GM21529 (cell line): Measurements from ENCODE around the gene NR0B2.
"Not testable (repeated sequence)": the region's sequence is repeated elsewhere in the genome, so short reads cannot be mapped to it uniquely, and the experiment has no call there.

Source experiments
- ATAC-seq: cut with Tn5 transposase; IDR thresholded peaks from one replicate; pipeline ENCODE4 v1.9.1; 2021; ENCODE audit not compliant: unreplicated experiment

The NR0B2 gene

GRCh38 chr1:26894263-26894662 lies 19.5 kb downstream of the NR0B2 start:
- ATAC-seq: no peak

GRCh38 chr1:26890467-26890796 lies 23.3 kb downstream of the NR0B2 start:
- ATAC-seq: peak; percentile 14

GRCh38 chr1:26889551-26890466 lies 24.0 kb downstream of the NR0B2 start, which contains the start of gene GPN2:
Gene GPN2, minus strand, starts transcription at chr1:26890283. Its CDS starts 187 bp downstream, at chr1:26890096.
- peak; percentile 90 for ATAC-seq

GRCh38 chr1:26888231-26888630 lies 25.5 kb downstream of the NR0B2 start:
- ATAC-seq: no peak

- ATAC-seq: no peak
These were observed 26.6 kb downstream of the NR0B2 start for GRCh38 chr1:26887125-26887524.

- ATAC-seq: no peak
These were observed 30.9 kb downstream of the NR0B2 start for GRCh38 chr1:26882696-26883463.

- not testable (repeated sequence) for ATAC-seq
These were observed 32.2 kb downstream of the NR0B2 start for GRCh38 chr1:26881611-26882010.

- no peak for ATAC-seq
These were observed 34.0 kb downstream of the NR0B2 start for GRCh38 chr1:26879793-26880192.

- ATAC-seq: no peak
These were observed 36.4 kb downstream of the NR0B2 start for GRCh38 chr1:26877326-26877725.

- ATAC-seq: no peak
These were observed 38.9 kb downstream of the NR0B2 start for GRCh38 chr1:26874896-26875295.

GRCh38 chr1:26873097-26873496 lies 40.7 kb downstream of the NR0B2 start:
- not testable (repeated sequence) for ATAC-seq

- peak; percentile 88 for ATAC-seq
These were observed 48.9 kb downstream of the NR0B2 start for GRCh38 chr1:26864610-26865480.

- no peak for ATAC-seq
These were observed 50.1 kb downstream of the NR0B2 start for GRCh38 chr1:26863685-26864077.

GRCh38 chr1:26862781-26863684 lies 50.7 kb downstream of the NR0B2 start, which contains the start of gene SFN:
Gene SFN, plus strand, starts transcription at chr1:26863149. Its CDS starts 64 bp downstream, at chr1:26863213.
- ATAC-seq: no peak

GRCh38 chr1:26861889-26862378 lies 51.8 kb downstream of the NR0B2 start:
- ATAC-seq: no peak
